HG03457 (cell line): ENCODE results near the gene GRK2.
"Not testable (repeated sequence)": the region's sequence is repeated elsewhere in the genome, so short reads cannot be mapped to it uniquely, and the experiment has no call there.

Experiments
- ATAC-seq: cut with Tn5 transposase; IDR thresholded peaks from one replicate; pipeline ENCODE4 v1.9.1; 2021; ENCODE audit warnings: moderate number of reproducible peaks; ENCODE audit not compliant: unreplicated experiment

GRK2 gene

GRCh38 chr11:67310246-67311050, 44.2 kb downstream of the GRK2 start:
- ATAC-seq, result no peak

DNA sequence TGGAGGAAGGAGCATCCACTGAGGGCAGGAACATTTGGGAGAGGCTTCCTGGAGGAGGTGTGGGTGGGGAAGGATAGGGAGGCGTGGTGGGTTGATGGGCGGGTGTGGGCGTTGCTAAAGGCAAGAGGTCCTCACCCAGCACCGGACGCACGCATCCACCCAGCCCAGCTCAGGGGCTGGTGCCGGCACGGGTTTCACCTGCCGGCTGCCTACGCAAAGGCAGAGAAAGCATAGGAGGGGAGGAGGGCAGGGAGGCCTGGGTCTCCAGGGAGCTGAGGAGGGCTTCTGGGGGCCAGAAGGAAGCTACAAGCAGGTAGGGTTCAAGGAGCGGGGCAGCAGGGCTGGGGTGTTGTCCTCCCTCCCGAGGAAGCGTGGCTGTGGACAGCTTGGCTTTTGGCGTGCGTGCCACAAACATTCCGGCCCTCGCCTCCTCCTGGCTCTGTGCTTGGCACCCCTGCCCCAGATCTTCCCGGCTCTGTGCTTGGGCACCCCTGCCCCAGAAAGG, 44.8 kb downstream of the GRK2 start:
- no peak for ATAC-seq

DNA sequence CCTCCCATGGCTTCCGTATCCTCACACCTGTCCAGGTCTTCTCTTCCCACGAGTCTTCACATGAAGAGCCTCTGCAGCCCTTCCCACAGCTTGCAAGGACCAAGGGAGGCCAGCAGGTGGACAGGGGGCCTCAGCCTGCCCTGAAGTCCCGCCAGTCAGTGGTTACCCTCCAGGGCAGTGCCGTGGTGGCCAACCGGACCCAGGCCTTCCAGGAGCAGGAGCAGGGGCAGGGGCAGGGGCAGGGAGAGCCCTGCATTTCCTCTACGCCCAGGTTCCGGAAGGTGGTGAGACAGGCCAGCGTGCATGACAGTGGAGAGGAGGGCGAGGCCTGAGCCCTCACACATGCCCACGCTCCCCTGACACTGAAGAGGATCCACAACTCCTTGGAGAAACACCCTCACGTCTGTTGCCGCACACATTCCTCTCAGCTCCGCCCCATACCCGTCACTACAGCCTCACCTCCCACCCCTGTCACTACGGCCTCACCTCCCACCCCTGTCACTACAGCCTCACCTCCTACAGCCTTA, 45.3 kb downstream of the GRK2 start:
- no peak for ATAC-seq

DNA sequence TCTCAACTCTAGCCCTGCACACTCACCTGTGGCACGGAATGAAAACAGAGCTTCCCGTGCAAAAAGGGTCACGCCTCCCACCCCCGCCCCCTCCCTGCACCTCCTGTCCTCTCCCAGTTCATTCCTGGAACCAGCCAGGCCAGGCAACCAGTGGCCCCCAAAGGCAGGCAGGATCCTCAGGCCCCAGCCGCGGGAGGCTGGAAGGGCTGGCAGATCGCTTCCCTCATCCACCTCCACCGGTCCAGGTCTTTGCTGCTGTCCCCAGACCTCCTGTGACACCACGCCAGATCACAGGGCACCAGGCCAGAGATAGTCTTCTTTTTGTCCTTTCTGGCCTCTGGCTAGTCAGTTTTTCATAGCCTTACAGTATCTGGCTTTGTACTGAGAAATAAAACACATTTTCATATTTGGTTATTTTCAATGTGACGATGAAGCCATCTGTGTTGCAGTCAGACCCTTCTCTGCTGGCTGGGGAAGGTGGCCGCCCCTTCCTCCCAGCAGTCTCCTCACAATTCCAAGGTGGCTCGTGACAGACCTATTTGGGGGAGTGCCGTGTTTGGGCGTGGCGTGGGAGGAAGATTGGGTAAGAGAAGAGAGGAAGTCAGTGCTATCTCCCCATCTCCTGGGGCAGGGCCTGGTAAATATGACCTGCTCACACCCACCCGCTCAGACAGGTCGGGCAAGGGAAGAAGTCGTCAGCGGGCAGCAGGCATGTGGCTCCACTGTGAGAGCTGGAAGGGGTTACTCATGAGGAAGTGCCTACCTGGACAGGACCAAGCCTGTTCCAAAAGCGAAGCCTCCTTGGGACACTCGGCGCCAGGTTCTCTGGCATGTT, 46.1 kb downstream of the GRK2 start:
- ATAC-seq, result no peak

- no peak for ATAC-seq
Measured at GRCh38 chr11:67313125-67313890, 47.0 kb downstream of the GRK2 start.

DNA sequence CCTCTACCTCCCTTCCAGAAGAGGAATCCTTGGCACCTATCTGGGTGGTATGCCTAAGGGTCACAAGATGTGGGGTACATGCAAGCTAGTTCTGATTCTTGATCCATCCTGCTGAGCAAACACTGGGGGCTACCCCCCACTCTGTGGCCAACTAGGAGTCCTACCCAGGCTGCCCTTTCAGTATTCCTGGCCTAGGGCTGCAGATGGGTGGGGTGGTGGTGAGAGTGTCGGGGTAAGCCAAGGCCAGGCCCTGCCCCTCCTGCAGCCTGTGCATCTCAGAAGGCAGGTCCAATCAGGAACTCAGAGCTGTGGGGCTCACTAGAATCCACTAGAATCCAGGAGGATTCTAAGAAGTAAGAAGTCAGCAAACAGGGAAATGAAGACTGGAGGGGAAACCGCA, 47.9 kb downstream of the GRK2 start:
- ATAC-seq, result no peak

GRCh38 chr11:67315325-67315909, 49.1 kb downstream of the GRK2 start:
- ATAC-seq, result no peak

- ATAC-seq, result no peak
Measured at GRCh38 chr11:67316882-67317204, 50.6 kb downstream of the GRK2 start.

GRCh38 chr11:67317205-67317887, 51.1 kb downstream of the GRK2 start:
- peak; percentile 67 for ATAC-seq

GRCh38 chr11:67317888-67318555, 51.7 kb downstream of the GRK2 start:
- no peak for ATAC-seq

- ATAC-seq, result not testable (repeated sequence)
Measured at GRCh38 chr11:67318876-67319275, 52.6 kb downstream of the GRK2 start.

GRCh38 chr11:67320011-67320410, 53.7 kb downstream of the GRK2 start:
- no peak for ATAC-seq

- ATAC-seq, result no peak
Measured at GRCh38 chr11:67320691-67321090, 54.4 kb downstream of the GRK2 start.

DNA sequence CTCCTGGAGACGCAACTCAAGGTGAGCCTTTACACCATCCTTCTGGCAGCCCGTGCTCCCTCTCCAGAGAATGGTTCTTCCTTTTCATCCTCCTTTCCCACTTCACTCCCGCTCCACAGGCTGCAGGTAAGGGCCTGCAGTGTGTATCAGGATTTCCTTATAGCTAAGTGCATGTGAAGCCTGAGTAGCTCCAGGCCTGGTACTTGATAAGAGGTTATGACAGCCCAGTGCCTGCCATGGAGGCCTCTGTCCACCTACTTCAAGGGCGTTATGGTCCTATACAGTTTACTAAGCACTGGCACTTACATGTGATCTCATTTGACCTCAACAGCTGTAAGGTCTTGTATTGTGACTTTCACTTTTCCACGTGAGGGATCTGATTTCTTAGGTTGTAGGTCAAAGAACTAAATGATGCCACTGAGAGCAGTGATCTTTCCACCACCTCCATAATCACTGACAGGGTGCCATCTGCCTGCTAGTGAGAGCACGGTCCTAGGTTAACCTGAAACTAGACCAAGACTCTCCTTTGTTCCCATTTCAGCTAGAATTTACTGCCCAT, 55.1 kb downstream of the GRK2 start:
- ATAC-seq, result no peak

DNA sequence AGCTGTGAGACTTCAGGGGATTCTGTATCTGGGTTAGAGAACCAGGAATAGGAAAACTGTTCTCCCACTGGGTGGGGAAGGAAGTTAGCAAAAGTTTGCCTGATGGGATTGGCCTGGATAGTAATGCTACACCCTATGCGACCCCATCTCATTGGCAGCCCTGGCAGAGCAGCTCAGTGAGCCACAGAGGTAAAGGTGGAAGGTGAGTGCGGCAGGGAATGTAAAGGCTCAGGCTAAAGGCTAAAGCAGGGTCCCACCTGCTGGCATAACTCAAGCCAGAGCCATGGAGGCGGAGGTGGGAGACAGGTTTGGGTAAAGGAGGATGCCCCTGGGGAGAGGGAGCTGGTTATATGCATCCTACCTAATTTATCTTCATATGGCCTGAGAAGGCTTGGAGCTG, 55.8 kb downstream of the GRK2 start:
- ATAC-seq, result no peak

- no peak for ATAC-seq
Measured at GRCh38 chr11:67323526-67323925, 57.3 kb downstream of the GRK2 start.

DNA sequence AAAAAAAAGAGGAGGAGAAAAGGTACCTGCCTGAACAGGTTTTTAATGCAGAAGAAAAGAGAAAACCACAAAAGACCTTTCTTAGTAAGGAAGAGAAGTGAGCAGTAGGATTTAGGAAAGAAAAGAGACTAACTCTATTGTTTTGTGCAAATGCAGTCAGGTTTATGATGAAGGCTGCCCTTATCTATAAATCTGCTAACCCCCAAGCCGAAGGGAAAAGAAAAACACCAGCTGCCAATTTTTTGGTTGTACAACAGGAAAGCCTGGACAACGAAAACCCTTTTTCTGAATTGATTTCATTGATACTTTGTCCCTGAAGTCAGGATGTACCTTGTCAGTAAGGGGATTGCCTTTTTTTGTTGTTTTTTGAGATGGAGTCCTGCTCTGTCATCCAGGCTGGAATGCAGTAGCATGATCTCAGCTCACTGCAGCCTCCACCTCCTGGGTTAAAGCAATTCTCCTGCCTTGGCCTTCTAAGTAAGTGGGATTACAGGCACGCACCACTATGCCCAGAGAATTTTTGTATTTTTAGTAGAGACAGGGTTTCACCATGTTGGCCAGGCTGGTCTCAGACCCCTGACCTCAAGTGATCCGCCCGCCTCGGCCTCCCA, 65.9 kb downstream of the GRK2 start:
- no peak for ATAC-seq
